Activated CD4-positive, alpha-beta T cell treated with anti-CD3 and anti-CD28 coated beads for 36 hours (primary cell): ENCODE measurements around the gene RYR2. TPM values are rescaled to one million over a fixed set of nuclear protein-coding genes. Genes with fewer than 3 reads are reported as not detected.

Experiments
- ATAC-seq: fragments of 200-7000 bp; cut with Tn5 transposase; one replicate; pipeline ENCODE4 v1.10.0; 2021; ENCODE audit warnings: mild to moderate bottlenecking, moderate library complexity
- CTCF ChIA-PET: fragments of 350-600 bp; sonication (Branson Sonifier 250); formaldehyde crosslinking; loops from one replicate; lab custom pipeline; 2021; ENCODE audit warnings: antibody characterized with exemption; lab: Charles Lee
- POLR2A ChIA-PET: fragments of 350-600 bp; sonication (Branson Sonifier 250); formaldehyde crosslinking; loops from one replicate; lab custom pipeline; 2021; ENCODE audit warnings: antibody characterized with exemption, inconsistent platforms; lab: Charles Lee
- DNase-seq: peaks from one replicate; pipeline ENCODE4 v3.0.0-alpha.2; 2020
- H3K27ac Mint-ChIP-seq: one replicate; pipeline ENCODE4 v1.8.0; 2021; ENCODE audit warnings: mixed read lengths
- H3K27me3 Mint-ChIP-seq: one replicate; pipeline ENCODE4 v1.8.0; 2021; ENCODE audit warnings: mixed read lengths
- H3K36me3 Mint-ChIP-seq: one replicate; pipeline ENCODE4 v1.8.0; 2021; ENCODE audit warnings: low read depth, mixed read lengths
- H3K4me1 Mint-ChIP-seq: one replicate; pipeline ENCODE4 v1.8.0; 2021; ENCODE audit warnings: mixed read lengths
- H3K4me3 Mint-ChIP-seq: one replicate; pipeline ENCODE4 v1.8.0; 2021; ENCODE audit warnings: mild to moderate bottlenecking, moderate library complexity, mixed read lengths
- H3K9me3 Mint-ChIP-seq: one replicate; pipeline ENCODE4 v1.8.0; 2021; ENCODE audit warnings: low read depth, mixed read lengths
- intact Hi-C, 2 experiments: fragments of 100-400 bp; cut with DNase I in 1 of 2; cut with micrococcal nuclease in 1 of 2; formaldehyde crosslinking; loops; one replicate each; pipeline versions ENCODE4 v1.14.2 to v1.15.1; 2022 to 2024; cut with DNase I, micrococcal nuclease
- total RNA-seq, 2 experiments: library from RNA; stranded (reverse); gene quantifications; one replicate each; pipeline ENCODE4 v1.2.3, GENCODE V29; 2021

RYR2 gene
- total RNA-seq, 2 experiments from 2014 or later = 0.04 to 0.05 TPM

GRCh38 chr1:237640966-237641365, 599.0 kb downstream of the RYR2 start:
- intact Hi-C loops = no loop called here
- no peak for ATAC-seq
- POLR2A ChIA-PET = no interaction called here
- H3K36me3 Mint-ChIP-seq = no peaks in the 10 kb centered on the region
- H3K27ac Mint-ChIP-seq = no peak overlapping the region
- no peaks in the 10 kb centered on the region for H3K9me3 Mint-ChIP-seq
- no peak overlapping the region for H3K4me3 Mint-ChIP-seq
- no peak for DNase-seq
- CTCF ChIA-PET = no interaction called here
- H3K4me1 Mint-ChIP-seq = no peaks in the 10 kb centered on the region
- no peaks in the 10 kb centered on the region for H3K27me3 Mint-ChIP-seq

GRCh38 chr1:237650809-237651208, 608.8 kb downstream of the RYR2 start:
- H3K36me3 Mint-ChIP-seq = no peaks in the 10 kb centered on the region
- H3K9me3 Mint-ChIP-seq = no peaks in the 10 kb centered on the region
- POLR2A ChIA-PET = no interaction called here
- H3K4me1 Mint-ChIP-seq = no peaks in the 10 kb centered on the region
- CTCF ChIA-PET = no interaction called here
- no peak for ATAC-seq
- no peak overlapping the region for H3K4me3 Mint-ChIP-seq
- no peak for DNase-seq
- intact Hi-C loops = no loop called here
- no peaks in the 10 kb centered on the region for H3K27me3 Mint-ChIP-seq
- no peak overlapping the region for H3K27ac Mint-ChIP-seq

- H3K27me3 Mint-ChIP-seq = no peaks in the 10 kb centered on the region
- DNase-seq (no peak), ATAC-seq (no peak)
- ChIA-PET POLR2A (no interaction called here), CTCF (no interaction called here)
- H3K9me3 Mint-ChIP-seq = no peaks in the 10 kb centered on the region
- intact Hi-C loops = no loop called here
- no peak overlapping the region for H3K4me3 Mint-ChIP-seq
- H3K36me3 Mint-ChIP-seq = no peaks in the 10 kb centered on the region
- no peaks in the 10 kb centered on the region for H3K4me1 Mint-ChIP-seq
- H3K27ac Mint-ChIP-seq = no peak overlapping the region
These were observed 613.8 kb downstream of the RYR2 start for GRCh38 chr1:237655778-237656177.

- no peaks in the 10 kb centered on the region for H3K4me1 Mint-ChIP-seq
- H3K9me3 Mint-ChIP-seq = no peaks in the 10 kb centered on the region
- DNase-seq (no peak), ATAC-seq (no peak)
- H3K36me3 Mint-ChIP-seq = no peaks in the 10 kb centered on the region
- no peak overlapping the region for H3K27ac Mint-ChIP-seq
- no peak overlapping the region for H3K4me3 Mint-ChIP-seq
- no peaks in the 10 kb centered on the region for H3K27me3 Mint-ChIP-seq
- CTCF ChIA-PET = interaction anchor here (1.1 to 1.2 kb wide), 2 partner anchors 13 to 524 kb away, joined by 3 read pairs; no protein-coding TSS in a partner anchor
- intact Hi-C loops = no loop called here
- POLR2A ChIA-PET = no interaction called here
These were observed 622.4 kb downstream of the RYR2 start for GRCh38 chr1:237664348-237664747.

GRCh38 chr1:237670302-237670701, 628.3 kb downstream of the RYR2 start:
- CTCF ChIA-PET = no interaction called here
- no peak overlapping the region for H3K27ac Mint-ChIP-seq

GRCh38 chr1:237671262-237671661, 629.3 kb downstream of the RYR2 start:
- intact Hi-C loops = no loop called here
- H3K4me1 Mint-ChIP-seq = no peaks in the 10 kb centered on the region
- no peaks in the 10 kb centered on the region for H3K9me3 Mint-ChIP-seq
- ChIA-PET POLR2A (no interaction called here), CTCF (no interaction called here)
- H3K4me3 Mint-ChIP-seq = no peak overlapping the region
- H3K36me3 Mint-ChIP-seq = no peaks in the 10 kb centered on the region
- H3K27me3 Mint-ChIP-seq = no peaks in the 10 kb centered on the region
- no peak overlapping the region for H3K27ac Mint-ChIP-seq
- no peak for ATAC-seq
- no peak for DNase-seq

More at GRCh38 chr1:237670302-237670701, 628.3 kb downstream of the RYR2 start:
- no peaks in the 10 kb centered on the region for H3K9me3 Mint-ChIP-seq
- H3K4me1 Mint-ChIP-seq = no peaks in the 10 kb centered on the region
- ATAC-seq = no peak
- H3K36me3 Mint-ChIP-seq = no peaks in the 10 kb centered on the region
- H3K27me3 Mint-ChIP-seq = no peaks in the 10 kb centered on the region
- POLR2A ChIA-PET = no interaction called here
- DNase-seq = no peak
- intact Hi-C loops = no loop called here
- H3K4me3 Mint-ChIP-seq = no peak overlapping the region

- no peaks in the 10 kb centered on the region for H3K27me3 Mint-ChIP-seq
- CTCF ChIA-PET = no interaction called here
- no peak for ATAC-seq
- H3K4me3 Mint-ChIP-seq = no peak overlapping the region
- H3K4me1 Mint-ChIP-seq = no peaks in the 10 kb centered on the region
- DNase-seq = no peak
- H3K27ac Mint-ChIP-seq = no peak overlapping the region
- POLR2A ChIA-PET = no interaction called here
- no peaks in the 10 kb centered on the region for H3K36me3 Mint-ChIP-seq
- H3K9me3 Mint-ChIP-seq = no peaks in the 10 kb centered on the region
- intact Hi-C loops = no loop called here
These were observed 630.0 kb downstream of the RYR2 start for GRCh38 chr1:237671935-237672334.

- Mint-ChIP-seq H3K27ac (no peak overlapping the region), H3K4me3 (no peak overlapping the region), H3K36me3 (no peaks in the 10 kb centered on the region), H3K4me1 (no peaks in the 10 kb centered on the region), H3K9me3 (no peaks in the 10 kb centered on the region), H3K27me3 (no peaks in the 10 kb centered on the region)
- POLR2A ChIA-PET = no interaction called here
- CTCF ChIA-PET = no interaction called here
- intact Hi-C loops = no loop called here
- no peak for DNase-seq
- ATAC-seq = no peak
These were observed 630.8 kb downstream of the RYR2 start for GRCh38 chr1:237672748-237673147.

- DNase-seq (no peak), ATAC-seq (no peak)
- ChIA-PET POLR2A (no interaction called here), CTCF (no interaction called here)
- Mint-ChIP-seq H3K27ac (no peak overlapping the region), H3K4me3 (no peak overlapping the region), H3K9me3 (no peaks in the 10 kb centered on the region), H3K27me3 (no peaks in the 10 kb centered on the region), H3K36me3 (no peaks in the 10 kb centered on the region), H3K4me1 (no peaks in the 10 kb centered on the region)
- intact Hi-C loops = no loop called here
These were observed 631.6 kb downstream of the RYR2 start for GRCh38 chr1:237673631-237674030.

GRCh38 chr1:237677979-237678378, 636.0 kb downstream of the RYR2 start:
- Mint-ChIP-seq H3K36me3 (no peaks in the 10 kb centered on the region), H3K27ac (no peak overlapping the region), H3K9me3 (no peaks in the 10 kb centered on the region), H3K27me3 (no peaks in the 10 kb centered on the region), H3K4me1 (no peaks in the 10 kb centered on the region), H3K4me3 (no peak overlapping the region)
- POLR2A ChIA-PET = no interaction called here
- intact Hi-C loops = no loop called here
- ATAC-seq = no peak
- DNase-seq = no peak
- CTCF ChIA-PET = interaction anchor here (1.0 kb wide), 1 partner anchor 14 kb away, joined by 3 read pairs; no protein-coding TSS in a partner anchor

- ChIA-PET POLR2A (no interaction called here), CTCF (no interaction called here)
- H3K27me3 Mint-ChIP-seq = no peaks in the 10 kb centered on the region
- H3K9me3 Mint-ChIP-seq = no peaks in the 10 kb centered on the region
- H3K27ac Mint-ChIP-seq = no peak overlapping the region
- intact Hi-C loops = no loop called here
- no peak for DNase-seq
- H3K4me3 Mint-ChIP-seq = no peak overlapping the region
- no peaks in the 10 kb centered on the region for H3K36me3 Mint-ChIP-seq
- H3K4me1 Mint-ChIP-seq = no peaks in the 10 kb centered on the region
- no peak for ATAC-seq
These were observed 637.7 kb downstream of the RYR2 start for GRCh38 chr1:237679687-237680086.

- Mint-ChIP-seq H3K27me3 (no peaks in the 10 kb centered on the region), H3K9me3 (no peaks in the 10 kb centered on the region), H3K4me3 (no peak overlapping the region), H3K36me3 (no peaks in the 10 kb centered on the region), H3K4me1 (no peaks in the 10 kb centered on the region), H3K27ac (no peak overlapping the region)
- DNase-seq = no peak
- ChIA-PET POLR2A (no interaction called here), CTCF (no interaction called here)
- intact Hi-C loops = no loop called here
- no peak for ATAC-seq
These were observed 639.2 kb downstream of the RYR2 start for GRCh38 chr1:237681210-237681609.

GRCh38 chr1:237684236-237684635, 642.3 kb downstream of the RYR2 start:
- H3K27ac Mint-ChIP-seq = no peak overlapping the region
- no peak overlapping the region for H3K4me3 Mint-ChIP-seq
- ATAC-seq (no peak), DNase-seq (no peak)
- intact Hi-C loops = no loop called here
- no peaks in the 10 kb centered on the region for H3K36me3 Mint-ChIP-seq
- POLR2A ChIA-PET = no interaction called here
- CTCF ChIA-PET = no interaction called here
- H3K27me3 Mint-ChIP-seq = no peaks in the 10 kb centered on the region
- no peaks in the 10 kb centered on the region for H3K4me1 Mint-ChIP-seq
- no peaks in the 10 kb centered on the region for H3K9me3 Mint-ChIP-seq
